Stimulated activated memory B cell treated with anti-CD40 and anti-IgM and Interleukin-4, amounts not matched to agents 10 μg/mL and 1 μg/mL and 100 μg/mL, for 72 hours (primary cell): ENCODE data around the gene NEXMIF.
A peak's percentile ranks its signal among the peaks of the same experiment; 100 is the strongest.
"Not testable (repeated sequence)": the region's sequence is repeated elsewhere in the genome, so short reads cannot be mapped to it uniquely, and the experiment has no call there.

Experiments
- ATAC-seq: fragments of 150-1000 bp; cut with Tn5 transposase; 2 replicates; pipeline ENCODE4 v1.10.0; 2021
- H3K27ac Mint-ChIP-seq: one replicate; pipeline ENCODE4 v1.8.0; 2022; ENCODE audit warnings: mild to moderate bottlenecking, mixed read lengths
- H3K27me3 Mint-ChIP-seq: one replicate; pipeline ENCODE4 v1.8.0; 2022; ENCODE audit warnings: mixed read lengths
- H3K36me3 Mint-ChIP-seq: one replicate; pipeline ENCODE4 v1.8.0; 2022; ENCODE audit warnings: mixed read lengths
- H3K4me1 Mint-ChIP-seq: one replicate; pipeline ENCODE4 v1.8.0; 2022; ENCODE audit warnings: mixed read lengths
- H3K4me3 Mint-ChIP-seq: one replicate; pipeline ENCODE4 v1.8.0; 2022; ENCODE audit warnings: mild to moderate bottlenecking, moderate library complexity, mixed read lengths
- H3K9me3 Mint-ChIP-seq: one replicate; pipeline ENCODE4 v1.8.0; 2022; ENCODE audit warnings: mixed read lengths

The NEXMIF gene

DNA sequence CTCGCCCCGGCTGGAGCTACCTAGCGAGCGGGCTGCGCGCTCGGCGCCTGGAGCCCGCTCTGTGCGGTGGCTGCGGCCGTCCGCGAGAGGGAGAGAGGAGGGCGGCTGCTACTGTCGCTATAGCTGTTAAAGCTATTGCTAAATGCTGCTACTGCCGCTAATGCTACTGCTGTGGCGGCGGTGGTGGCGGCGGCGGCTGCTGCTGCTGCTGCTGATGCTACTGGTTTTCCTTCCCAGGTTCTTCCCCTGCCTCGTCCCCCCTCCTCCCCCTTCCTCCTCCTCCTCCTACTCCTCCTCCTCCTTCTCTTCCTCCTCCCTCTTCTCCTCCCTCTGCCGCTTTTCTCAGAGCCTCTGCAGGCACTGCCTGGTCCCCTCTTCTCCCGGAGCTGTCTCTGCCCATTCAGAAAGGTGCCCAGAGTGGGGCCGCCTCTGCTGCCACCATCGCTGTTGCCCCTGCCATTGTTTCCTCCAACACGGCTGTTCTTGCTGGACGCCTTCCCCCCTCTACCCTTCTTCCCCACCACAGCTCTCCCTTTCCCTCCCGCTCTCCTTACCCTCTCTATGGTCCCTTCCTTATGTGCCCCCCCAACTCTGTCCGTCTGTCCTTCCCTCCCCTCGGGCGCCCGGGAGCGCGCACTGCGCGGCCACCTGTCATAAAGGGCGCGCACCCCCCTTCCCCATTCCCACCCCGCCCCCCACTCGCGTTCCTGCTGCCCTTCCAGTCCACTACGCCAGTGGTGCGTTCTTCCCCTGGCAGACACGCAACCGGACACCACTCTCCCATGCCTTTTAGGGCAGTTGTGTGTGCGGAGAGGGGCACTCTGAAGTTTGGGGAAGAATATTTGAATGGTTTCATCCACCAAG, at the start of gene NEXMIF:
TSS of gene NEXMIF (minus strand) at position 228 of the 864 bp plus-strand sequence.
- Mint-ChIP-seq H3K4me1 (peaks cover 19% of the 10 kb centered on the region), H3K27me3 (no peaks in the 10 kb centered on the region), H3K27ac (peak within 1 kb of the TSS; percentile 97), H3K36me3 (no peaks in the 10 kb centered on the region), H3K9me3 (no peaks in the 10 kb centered on the region), H3K4me3 (peak within 1 kb of the TSS; percentile 97)
- peak; percentile 80 for ATAC-seq

DNA sequence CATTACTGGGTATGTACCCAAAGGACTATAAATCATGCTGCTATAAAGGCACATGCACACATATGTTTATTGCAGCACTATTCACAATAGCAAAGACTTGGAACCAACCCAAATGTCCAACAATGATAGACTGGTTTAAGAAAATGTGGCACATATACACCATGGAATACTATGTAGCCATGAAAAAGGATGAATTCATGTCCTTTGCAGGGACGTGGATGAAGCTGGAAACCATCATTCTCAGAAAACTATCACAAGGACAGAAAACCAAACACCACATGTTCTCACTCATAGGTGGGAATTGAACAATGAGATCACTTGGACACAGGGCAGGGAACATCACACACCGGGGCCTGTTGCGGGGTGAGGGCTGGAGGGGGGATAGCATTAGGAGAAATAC, 36.7 kb upstream of the NEXMIF start:
- H3K4me3 Mint-ChIP-seq, H3K36me3 Mint-ChIP-seq, H3K27ac Mint-ChIP-seq, H3K4me1 Mint-ChIP-seq, H3K27me3 Mint-ChIP-seq, H3K9me3 Mint-ChIP-seq, ATAC-seq: not testable (repeated sequence)

DNA sequence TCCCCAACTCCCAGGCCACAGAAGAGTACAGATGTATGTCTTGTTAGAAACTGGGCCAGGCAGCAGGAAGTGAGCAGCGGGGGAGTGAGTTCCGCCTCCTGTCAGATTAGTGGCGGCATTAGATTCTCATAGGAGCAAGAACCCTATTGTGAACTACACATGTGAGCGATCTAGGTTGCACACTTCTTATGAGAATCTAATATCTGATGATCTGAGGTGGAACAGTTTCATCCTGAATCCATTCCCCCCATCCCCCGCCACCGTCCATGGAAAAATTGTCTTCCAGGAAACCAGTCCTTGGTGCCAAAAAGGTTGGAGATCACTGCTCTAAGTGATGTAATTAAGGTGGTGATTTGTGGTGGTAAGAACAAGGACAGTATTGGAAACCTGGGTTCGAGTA, 24.5 kb upstream of the NEXMIF start:
- no peak overlapping the region for H3K4me3 Mint-ChIP-seq
- H3K9me3 Mint-ChIP-seq: peaks cover 2% of the 10 kb centered on the region
- no peak for ATAC-seq

DNA sequence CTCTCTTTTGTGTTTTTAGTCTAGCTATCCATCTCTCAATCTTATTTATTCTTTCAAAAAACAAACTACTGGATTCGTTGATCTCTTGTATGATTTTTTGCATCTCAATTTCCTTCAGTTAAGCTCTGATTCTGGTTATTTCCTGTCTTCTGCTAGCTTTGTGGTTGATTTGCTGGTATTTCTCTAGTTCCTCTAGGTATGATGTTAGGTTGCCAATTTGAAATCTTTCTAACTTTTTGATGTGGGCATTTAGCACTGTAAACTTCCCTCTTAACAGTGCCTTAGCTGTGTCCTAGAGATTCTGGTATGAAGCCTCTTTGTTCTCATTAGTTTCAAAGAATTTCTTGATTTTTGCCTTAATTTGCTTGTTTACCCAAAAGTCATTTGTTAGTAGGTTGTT, 15.2 kb upstream of the NEXMIF start:
- Mint-ChIP-seq H3K9me3 (peaks cover 5% of the 10 kb centered on the region), H3K36me3 (no peaks in the 10 kb centered on the region), H3K4me3 (no peak overlapping the region), H3K27ac (no peak overlapping the region), H3K27me3 (peaks cover 17% of the 10 kb centered on the region), H3K4me1 (no peaks in the 10 kb centered on the region)
- ATAC-seq: no peak

More for the DNA sequence above, 24.5 kb upstream of the NEXMIF start:
- H3K27me3 Mint-ChIP-seq: no peaks in the 10 kb centered on the region
- H3K36me3 Mint-ChIP-seq: no peaks in the 10 kb centered on the region
- H3K4me1 Mint-ChIP-seq: no peaks in the 10 kb centered on the region
- H3K27ac Mint-ChIP-seq: no peak overlapping the region

DNA sequence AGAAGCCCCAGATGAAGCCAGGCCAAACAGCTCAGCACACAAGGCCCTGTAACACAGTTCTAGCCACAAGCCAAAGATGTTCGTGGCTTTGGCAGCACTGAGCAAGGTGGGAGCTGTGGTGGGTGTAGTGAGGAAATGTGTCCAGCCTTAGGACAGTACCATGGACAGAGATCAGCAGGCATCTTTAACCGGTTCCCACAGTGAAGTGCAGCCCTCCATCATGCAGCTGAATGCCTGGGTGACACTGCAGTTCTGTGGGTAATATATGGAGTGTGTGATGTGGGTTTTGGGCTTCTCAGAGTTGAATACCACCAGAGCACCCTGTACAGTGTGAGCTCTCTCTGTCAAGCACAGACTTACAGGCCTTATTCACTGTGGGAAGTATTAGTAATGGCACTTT, 6.0 kb upstream of the NEXMIF start:
- H3K27ac Mint-ChIP-seq: no peak overlapping the region
- H3K4me1 Mint-ChIP-seq: peaks cover 7% of the 10 kb centered on the region
- H3K4me3 Mint-ChIP-seq: no peak overlapping the region
- H3K27me3 Mint-ChIP-seq: peaks cover 8% of the 10 kb centered on the region
- ATAC-seq: no peak
- no peaks in the 10 kb centered on the region for H3K9me3 Mint-ChIP-seq
- H3K36me3 Mint-ChIP-seq: no peaks in the 10 kb centered on the region

DNA sequence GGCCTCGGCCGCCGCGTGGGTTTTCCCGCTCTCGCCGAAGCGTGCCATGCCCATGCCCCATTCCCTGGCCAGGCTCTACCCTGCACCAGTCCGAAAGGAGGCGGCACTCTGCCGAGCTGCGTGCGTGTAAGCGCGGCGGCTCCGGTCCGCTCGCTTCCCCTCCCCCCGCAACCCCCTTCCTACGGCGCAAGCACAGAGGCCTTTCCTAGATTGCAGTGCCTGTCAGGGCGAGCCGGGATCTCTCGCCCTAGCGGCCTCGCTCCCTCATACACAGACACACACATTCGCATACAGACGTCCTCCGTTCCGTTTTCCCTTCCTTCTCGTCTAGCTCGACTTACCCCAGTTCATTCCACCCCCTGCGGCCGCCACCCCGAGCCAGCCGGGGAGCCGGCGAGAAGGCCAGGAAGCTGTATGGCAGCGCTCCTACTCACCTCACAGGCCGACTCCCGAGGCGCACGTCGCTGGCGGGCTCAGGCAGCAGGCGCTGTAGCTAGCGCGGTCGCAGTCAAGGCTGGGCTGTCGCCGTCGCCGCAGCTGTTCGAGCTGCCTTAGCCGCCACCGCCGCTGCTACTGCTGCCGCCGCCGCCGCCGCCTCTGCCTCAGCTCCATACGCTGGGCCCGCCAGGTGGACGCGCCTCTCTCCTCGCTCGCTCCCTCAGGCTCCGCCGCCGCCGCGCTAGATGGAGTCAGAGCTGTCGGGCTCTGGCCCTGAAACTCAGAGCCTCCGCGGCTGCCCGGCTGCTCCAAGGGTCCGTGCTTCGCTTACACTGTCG, 615 bp downstream of the NEXMIF start:
- peak; percentile 83 for ATAC-seq
- H3K4me3 Mint-ChIP-seq: peak overlapping the region; percentile 97
- no peaks in the 10 kb centered on the region for H3K27me3 Mint-ChIP-seq
- peak overlapping the region; percentile 97 for H3K27ac Mint-ChIP-seq
- no peaks in the 10 kb centered on the region for H3K9me3 Mint-ChIP-seq
- H3K4me1 Mint-ChIP-seq: peaks cover 12% of the 10 kb centered on the region
- no peaks in the 10 kb centered on the region for H3K36me3 Mint-ChIP-seq

DNA sequence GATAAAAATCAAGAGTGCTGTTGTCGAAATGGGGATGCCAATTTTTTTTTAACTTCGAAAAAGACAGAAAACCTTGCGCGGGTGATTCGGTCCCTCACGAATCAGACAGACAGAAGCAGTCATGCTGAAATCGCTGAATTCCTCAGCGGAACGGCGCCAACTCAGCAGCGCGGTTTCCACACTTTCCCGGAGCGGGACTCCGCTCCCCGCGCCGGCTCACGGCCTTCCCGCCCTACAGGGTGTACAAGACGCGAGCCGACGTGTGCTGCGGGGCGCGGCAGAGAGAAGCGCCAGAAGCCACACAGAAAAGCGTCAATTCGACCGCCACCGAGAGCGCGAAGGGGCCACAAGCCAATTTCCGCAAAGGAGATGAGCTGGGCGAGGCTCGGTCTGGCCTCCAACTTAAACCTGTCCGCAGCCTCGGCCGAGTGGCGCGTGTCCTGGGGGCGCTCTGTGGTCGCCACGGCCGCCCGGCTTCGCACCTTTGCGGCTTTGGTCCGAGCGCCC, 1.3 kb downstream of the NEXMIF start:
- no peaks in the 10 kb centered on the region for H3K9me3 Mint-ChIP-seq
- ATAC-seq: peak; percentile 10
- no peaks in the 10 kb centered on the region for H3K36me3 Mint-ChIP-seq
- peak overlapping the region; percentile 97 for H3K4me3 Mint-ChIP-seq
- H3K27ac Mint-ChIP-seq: peak overlapping the region; percentile 97
- no peaks in the 10 kb centered on the region for H3K27me3 Mint-ChIP-seq
- H3K4me1 Mint-ChIP-seq: peaks cover 12% of the 10 kb centered on the region

DNA sequence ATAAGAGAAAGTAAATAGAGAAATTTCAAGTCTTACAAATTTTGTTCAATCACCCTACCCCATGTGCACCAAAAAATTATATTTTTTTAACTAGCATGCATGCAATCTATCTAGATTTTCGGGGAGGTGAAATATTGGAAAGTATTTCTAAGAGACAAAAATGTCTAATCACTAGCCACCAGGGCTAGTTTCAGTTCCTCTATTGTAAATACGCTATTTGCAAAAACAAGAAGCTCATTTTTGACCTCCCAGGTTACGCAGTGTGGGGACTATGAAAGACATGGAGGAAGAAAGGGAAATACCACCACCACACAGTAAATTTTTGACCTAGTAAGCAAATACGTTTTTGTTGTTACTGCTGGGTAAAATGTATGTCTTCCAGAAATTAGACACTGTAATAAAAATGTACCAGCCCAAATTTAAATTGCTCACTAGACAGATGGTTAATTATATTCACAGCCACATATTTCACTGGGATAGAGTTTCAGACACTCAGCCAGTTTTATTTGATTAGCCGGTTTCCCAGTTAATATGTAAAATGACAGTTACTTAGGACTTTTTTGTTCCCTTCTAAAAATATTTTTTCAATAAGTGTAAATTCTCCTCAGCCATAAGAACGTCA, 2.2 kb downstream of the NEXMIF start:
- Mint-ChIP-seq H3K4me1 (peaks cover 12% of the 10 kb centered on the region), H3K27ac (peak overlapping the region; percentile 97), H3K27me3 (no peaks in the 10 kb centered on the region), H3K9me3 (no peaks in the 10 kb centered on the region), H3K4me3 (peak overlapping the region; percentile 97), H3K36me3 (no peaks in the 10 kb centered on the region)
- ATAC-seq: peak; percentile 75

DNA sequence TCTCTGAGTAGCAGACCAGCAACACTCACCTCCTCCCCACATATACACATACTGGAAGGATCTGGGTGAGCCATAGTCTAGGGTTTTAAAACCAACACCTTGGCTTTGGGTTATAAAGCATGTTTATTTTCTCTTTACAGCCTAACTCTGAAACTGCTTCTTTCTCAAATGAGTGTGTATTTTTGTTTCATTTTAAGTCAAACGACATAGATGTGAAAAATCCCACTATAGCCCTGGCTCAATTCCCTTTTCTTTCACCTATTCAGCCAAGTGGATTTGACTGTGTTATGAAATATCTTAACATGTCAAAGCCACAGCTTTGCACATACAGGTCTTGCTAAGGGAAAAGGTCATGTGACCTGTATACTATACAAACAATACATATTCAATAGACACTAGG, 13.8 kb downstream of the NEXMIF start:
- Mint-ChIP-seq H3K9me3 (no peaks in the 10 kb centered on the region), H3K4me1 (peaks cover 5% of the 10 kb centered on the region), H3K4me3 (no peak overlapping the region), H3K36me3 (no peaks in the 10 kb centered on the region), H3K27ac (no peak overlapping the region), H3K27me3 (no peaks in the 10 kb centered on the region)
- ATAC-seq: no peak

DNA sequence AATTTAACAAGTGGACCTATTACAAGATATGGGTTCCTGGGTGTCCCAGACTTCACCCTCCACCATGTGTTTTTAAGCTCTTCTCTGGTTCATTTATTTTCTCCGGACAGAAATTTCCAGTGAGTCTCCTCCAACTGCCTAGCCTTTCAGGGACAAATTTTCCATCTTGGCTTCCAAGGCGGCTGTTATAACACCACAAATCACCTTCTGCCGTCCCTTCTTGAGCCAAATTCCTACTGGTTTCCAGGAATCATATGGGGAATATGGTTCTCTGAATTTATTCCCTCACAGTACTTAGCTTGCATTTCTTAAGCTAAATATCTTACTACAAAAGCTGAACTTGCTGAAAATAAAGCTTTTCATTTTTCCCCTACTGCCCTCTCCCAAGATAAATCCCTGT, 18.8 kb downstream of the NEXMIF start:
- Mint-ChIP-seq H3K9me3 (no peaks in the 10 kb centered on the region), H3K27ac (no peak overlapping the region), H3K4me1 (no peaks in the 10 kb centered on the region), H3K4me3 (no peak overlapping the region), H3K27me3 (no peaks in the 10 kb centered on the region), H3K36me3 (peaks cover 5% of the 10 kb centered on the region)
- no peak for ATAC-seq

DNA sequence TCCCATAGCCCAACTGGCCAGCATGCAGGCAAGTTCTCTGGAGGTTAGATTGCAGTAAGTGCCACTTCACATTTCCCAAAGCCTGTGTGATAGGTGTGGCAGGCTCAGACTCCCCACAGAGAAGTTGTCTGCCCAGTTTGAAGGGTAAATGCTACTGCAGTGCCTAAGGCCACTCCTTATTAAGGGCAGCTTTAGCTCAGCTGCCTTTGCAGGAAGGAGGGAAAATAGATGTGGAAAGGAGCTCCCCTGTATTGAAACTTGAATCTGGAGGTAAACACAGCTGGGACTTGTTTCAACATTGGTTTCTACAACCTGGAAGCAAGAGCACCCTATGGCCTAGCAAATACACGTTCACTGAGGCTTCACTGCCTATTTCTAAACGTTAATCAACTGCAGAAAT, 22.4 kb downstream of the NEXMIF start:
- H3K9me3 Mint-ChIP-seq: no peaks in the 10 kb centered on the region
- H3K36me3 Mint-ChIP-seq: peaks cover 10% of the 10 kb centered on the region
- no peak overlapping the region for H3K4me3 Mint-ChIP-seq
- H3K27ac Mint-ChIP-seq: no peak overlapping the region
- no peaks in the 10 kb centered on the region for H3K27me3 Mint-ChIP-seq
- no peaks in the 10 kb centered on the region for H3K4me1 Mint-ChIP-seq
- ATAC-seq: no peak

DNA sequence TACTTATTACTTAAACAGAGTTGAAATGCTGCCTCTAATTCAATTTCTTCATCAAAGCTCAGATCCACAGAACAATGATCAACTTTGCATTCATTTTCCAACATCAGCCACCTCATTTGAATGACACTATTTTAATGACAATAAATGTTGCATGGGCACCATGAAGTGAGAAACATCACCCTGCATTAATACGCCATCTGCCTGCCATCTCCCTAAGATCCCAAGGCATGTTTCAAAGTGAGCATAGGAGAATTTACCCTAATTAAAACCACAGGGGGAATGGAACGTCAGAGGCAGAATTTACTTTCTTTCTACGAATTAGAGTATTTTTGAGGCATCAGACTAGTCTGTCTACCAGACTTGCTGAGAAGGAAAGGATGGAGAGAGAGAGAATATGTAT, 32.7 kb downstream of the NEXMIF start:
- Mint-ChIP-seq H3K36me3 (no peaks in the 10 kb centered on the region), H3K4me1 (peaks cover 19% of the 10 kb centered on the region), H3K9me3 (no peaks in the 10 kb centered on the region), H3K4me3 (no peak overlapping the region), H3K27ac (no peak overlapping the region), H3K27me3 (no peaks in the 10 kb centered on the region)
- no peak for ATAC-seq

DNA sequence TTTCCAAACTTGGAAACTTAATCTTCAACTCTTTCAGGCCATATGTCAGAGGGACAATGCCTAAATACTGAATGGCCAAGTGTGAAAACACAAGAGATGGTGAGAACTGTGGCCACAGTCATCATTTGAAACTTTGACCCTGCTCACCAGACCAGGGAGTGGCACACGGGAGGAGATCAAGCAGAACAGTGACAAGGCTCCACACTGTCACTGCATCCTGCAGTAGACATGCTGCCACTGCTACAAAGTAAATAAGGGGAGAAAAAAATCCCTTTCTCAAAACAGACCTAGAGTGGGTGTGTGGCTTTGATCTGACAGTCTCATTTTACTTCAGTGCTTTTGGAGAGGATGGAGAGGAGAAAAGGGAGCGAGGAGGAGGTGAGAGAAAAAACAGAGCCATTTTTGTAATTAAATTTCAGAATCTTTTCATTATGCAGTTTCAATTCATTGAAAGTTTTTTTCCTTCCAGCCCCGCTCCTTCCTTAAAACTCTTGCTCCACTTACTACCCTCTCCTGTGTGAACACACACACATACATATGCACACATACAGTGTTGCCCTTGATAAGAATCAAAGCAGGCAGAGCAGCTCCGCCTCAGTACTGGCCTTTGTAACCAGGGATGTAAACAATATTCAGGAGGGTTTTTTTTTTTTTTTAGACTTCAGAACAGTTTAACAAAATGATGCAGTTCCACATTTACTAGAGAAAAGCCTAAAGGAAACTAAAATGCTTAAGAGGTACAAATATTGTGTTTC, 34.4 kb downstream of the NEXMIF start:
- ATAC-seq: peak; percentile 84
- H3K9me3 Mint-ChIP-seq: no peaks in the 10 kb centered on the region
- peaks cover 9% of the 10 kb centered on the region for H3K4me1 Mint-ChIP-seq

DNA sequence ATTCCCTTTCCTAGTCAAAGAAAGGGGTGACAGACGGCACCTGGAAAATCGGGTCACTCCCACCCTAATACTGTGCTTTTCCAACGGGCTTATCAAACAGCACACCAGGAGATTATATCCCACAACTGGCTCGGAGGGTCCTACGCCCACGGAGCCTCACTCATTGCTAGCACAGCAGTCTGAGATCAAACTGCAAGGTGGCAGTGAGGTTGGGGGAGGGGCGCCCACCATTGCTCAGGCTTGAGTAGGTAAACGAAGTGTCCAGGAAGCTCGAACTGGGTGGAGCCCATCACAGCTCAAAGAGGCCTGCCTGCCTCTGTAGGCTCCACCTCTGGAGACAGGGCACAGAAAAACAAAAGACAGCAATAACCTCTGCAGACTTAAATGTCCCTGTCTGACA, 42.9 kb downstream of the NEXMIF start:
- not testable (repeated sequence) for H3K4me1 Mint-ChIP-seq, H3K9me3 Mint-ChIP-seq, H3K27ac Mint-ChIP-seq, H3K27me3 Mint-ChIP-seq, ATAC-seq, H3K4me3 Mint-ChIP-seq
- peaks cover 15% of the 10 kb centered on the region for H3K36me3 Mint-ChIP-seq

More for the DNA sequence above, 34.4 kb downstream of the NEXMIF start:
- Mint-ChIP-seq H3K27ac (no peak overlapping the region), H3K36me3 (no peaks in the 10 kb centered on the region), H3K27me3 (no peaks in the 10 kb centered on the region), H3K4me3 (no peak overlapping the region)

DNA sequence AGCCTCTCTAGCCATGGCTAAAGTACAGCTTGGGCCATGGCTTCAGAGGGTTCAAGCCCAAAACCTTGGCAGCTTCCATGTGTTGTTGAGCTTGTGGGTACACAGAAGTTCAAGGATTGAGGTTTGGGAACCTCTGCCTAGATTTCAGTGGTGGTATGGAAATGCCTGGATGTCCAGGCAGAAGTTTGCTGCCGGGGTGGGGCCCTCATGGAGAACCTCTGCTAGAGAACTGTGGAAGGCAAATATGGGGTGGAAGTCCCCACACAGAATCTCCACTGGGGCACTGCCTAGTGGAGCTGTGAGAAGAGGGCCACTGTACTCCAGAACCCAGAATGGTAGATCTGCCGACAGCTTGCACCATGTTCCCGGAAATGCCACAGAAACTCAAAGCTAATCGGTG, 59.5 kb downstream of the NEXMIF start:
- Mint-ChIP-seq H3K4me3 (no peak overlapping the region), H3K4me1 (no peaks in the 10 kb centered on the region), H3K27me3 (no peaks in the 10 kb centered on the region), H3K27ac (no peak overlapping the region), H3K9me3 (peaks cover 14% of the 10 kb centered on the region), H3K36me3 (peaks cover 9% of the 10 kb centered on the region)
- ATAC-seq: no peak
